ENCODE data around the gene RPS25.

- TF ChIP-seq CTCF (conservative IDR thresholded peaks at IDR 0.05) (no peak), ZFX (IDR thresholded peaks at IDR 0.05) (no peak)
Measured at GRCh38 chr11:118980191-118980881, 37.8 kb downstream of the RPS25 start.

Measured in C4-2B (cell line).